ENCODE data around the gene CITED2. TPM values are rescaled to one million over a fixed set of nuclear protein-coding genes. Genes with fewer than 3 reads are reported as not detected.

CITED2 gene
- total and polyA plus RNA-seq, 9 donors, result 164 to 350 (median 253) TPM

- Histone ChIP-seq H3K36me3 (no peaks in the 10 kb centered on the region), H3K4me3 (no peak overlapping the region), H3K9me3 (no peaks in the 10 kb centered on the region), H3K4me1 (ENCODE audit: insufficient read depth) (no peaks in the 10 kb centered on the region), H3K27ac (no peak overlapping the region), H3K27me3 (no peaks in the 10 kb centered on the region)
- DNase-seq, result no peak
- WGBS, 3 donors, result 83 to 90% (median 89%) methylated on average over 5 of the region's 5 CpGs
- intact Hi-C loops (cut with DNase I), result no loop called here
- TF ChIP-seq CTCF (IDR thresholded peaks at IDR 0.05) (no peak), EP300 (IDR thresholded peaks at IDR 0.05) (no peak), POLR2A (IDR thresholded peaks at IDR 0.05) (no peak)
Observed at GRCh38 chr6:139327038-139327437, 47.4 kb downstream of the CITED2 start.

- no peaks in the 10 kb centered on the region for H3K9me3 ChIP-seq
- H3K4me3 ChIP-seq, result no peak overlapping the region
- H3K36me3 ChIP-seq, result no peaks in the 10 kb centered on the region
- H3K27ac ChIP-seq, result no peak overlapping the region
- no peak for DNase-seq
- intact Hi-C loops (cut with DNase I), result no loop called here
- no peaks in the 10 kb centered on the region for H3K27me3 ChIP-seq
- TF ChIP-seq EP300 (IDR thresholded peaks at IDR 0.05) (no peak), POLR2A (IDR thresholded peaks at IDR 0.05) (no peak), CTCF (IDR thresholded peaks at IDR 0.05) (no peak)
- 22 to 55% (median 24%) methylated on average over 1 of the region's 1 CpG for WGBS, 3 donors
- H3K4me1 ChIP-seq (ENCODE audit: insufficient read depth), result no peaks in the 10 kb centered on the region
Observed at GRCh38 chr6:139325686-139326085, 48.8 kb downstream of the CITED2 start.

- no peak overlapping the region for H3K27ac ChIP-seq
- DNase-seq, result no peak
- no peaks in the 10 kb centered on the region for H3K4me1 ChIP-seq (ENCODE audit: insufficient read depth)
- intact Hi-C loops (cut with DNase I), result no loop called here
- TF ChIP-seq EP300 (IDR thresholded peaks at IDR 0.05) (no peak), CTCF (IDR thresholded peaks at IDR 0.05) (no peak), POLR2A (IDR thresholded peaks at IDR 0.05) (no peak)
- no peaks in the 10 kb centered on the region for H3K9me3 ChIP-seq
- no peak overlapping the region for H3K4me3 ChIP-seq
- no peaks in the 10 kb centered on the region for H3K36me3 ChIP-seq
- H3K27me3 ChIP-seq, result no peaks in the 10 kb centered on the region
Observed at GRCh38 chr6:139325125-139325524, 49.3 kb downstream of the CITED2 start.

- H3K4me3 ChIP-seq, result no peak overlapping the region
- H3K9me3 ChIP-seq, result no peaks in the 10 kb centered on the region
- no peaks in the 10 kb centered on the region for H3K27me3 ChIP-seq
- no peak overlapping the region for H3K27ac ChIP-seq
- H3K36me3 ChIP-seq, result no peaks in the 10 kb centered on the region
- TF ChIP-seq POLR2A (IDR thresholded peaks at IDR 0.05) (no peak), EP300 (IDR thresholded peaks at IDR 0.05) (no peak), CTCF (IDR thresholded peaks at IDR 0.05) (no peak)
- DNase-seq, result no peak
- no peaks in the 10 kb centered on the region for H3K4me1 ChIP-seq (ENCODE audit: insufficient read depth)
- 6 to 32% (median 9%) methylated on average over 1 of the region's 1 CpG for WGBS, 3 donors
- intact Hi-C loops (cut with DNase I), result no loop called here
Observed at GRCh38 chr6:139324301-139324555, 50.2 kb downstream of the CITED2 start.

All from ovary (tissue), 9 donors.